Thyroid gland (tissue), 4 donors: ENCODE data around the gene EML1. TPM values are rescaled to one million over a fixed set of nuclear protein-coding genes. Genes with fewer than 3 reads are reported as not detected.

Source experiments
- DNase-seq, 2 donors: peaks; one replicate each; pipeline ENCODE4 v3.0.0-alpha.2; 2019
- H3K27ac ChIP-seq, 3 donors: fragments of 200-600 bp; sonication (generic); 1 replicate in 2 of 3; 2 replicates in 1 of 3; pipeline ENCODE4 v1.5.1; 2016 to 2019; ENCODE audit warnings: mild to moderate bottlenecking in 1 of 3, moderate library complexity in 1 of 3
- H3K27me3 ChIP-seq: fragments of 200-600 bp; sonication (generic); one replicate; pipeline ENCODE4 v1.5.1; 2019
- H3K36me3 ChIP-seq, 2 donors: fragments of 200-600 bp; sonication (generic); one replicate each; pipeline ENCODE4 v1.5.1; 2016 to 2019
- H3K4me1 ChIP-seq, 2 donors: fragments of 200-600 bp; sonication (generic); one replicate each; pipeline ENCODE4 v1.5.1; 2017 to 2019
- H3K4me3 ChIP-seq, 3 donors: fragments of 200-600 bp; sonication (generic); replicated peaks in 1 of 3; 1 replicate in 2 of 3; 2 replicates in 1 of 3; pipeline ENCODE4 v1.5.1; 2016; ENCODE audit warnings: mild to moderate bottlenecking in 1 of 3
- H3K9me3 ChIP-seq: fragments of 200-600 bp; sonication (generic); one replicate; pipeline ENCODE4 v1.5.1; 2017
- CTCF ChIP-seq, 6 experiments: fragments of 200-600 bp in 3 of 6; fragments of 450-650 bp in 3 of 6; sonication (generic) in 3 of 6; IDR thresholded peaks; one replicate each; pipeline ENCODE4 v1.5.1; 2016 to 2019; ENCODE audit warnings: antibody characterized with exemption in 6 of 6, mild to moderate bottlenecking in 2 of 6, inconsistent platforms in 1 of 6, moderate library complexity in 1 of 6
- POLR2A ChIP-seq, 2 donors: fragments of 450-650 bp; IDR thresholded peaks; one replicate each; pipeline ENCODE4 v1.6.1; 2017; ENCODE audit warnings: antibody characterized with exemption in 2 of 2, mild to moderate bottlenecking in 2 of 2, moderate library complexity in 1 of 2
- WGBS, 2 donors: methylation state at CpG; one replicate each; pipeline ENCODE4 v1.1.5; 2017; 5-methylcytosine and 5-hydroxymethylcytosine counted together
- intact Hi-C: fragments of 100-400 bp; cut with DNase I; formaldehyde crosslinking; loops from one replicate; pipeline ENCODE4 v1.15.1; 2023
- total RNA-seq, 4 donors: library from RNA; depleted of rRNA; stranded (reverse); fragments of >200 nt; gene quantifications; one replicate each; pipeline ENCODE4 v1.2.3, GENCODE V29; 2016

Gene EML1
- total RNA-seq, 4 donors from 2014 or later: 24.2 to 58.7 (median 37.9) TPM

GRCh38 chr14:99879401-99880295 lies 86.4 kb downstream of the EML1 start:
- WGBS, 2 donors: 79 to 81% methylated on average over 5 of the region's 5 CpGs
- no peaks in the 10 kb centered on the region for H3K27me3 ChIP-seq
- H3K9me3 ChIP-seq: no peaks in the 10 kb centered on the region
- H3K4me3 ChIP-seq: no peak overlapping the region
- no peak overlapping the region for H3K27ac ChIP-seq
- TF ChIP-seq CTCF (IDR thresholded peaks at IDR 0.05) (no peak), POLR2A (IDR thresholded peaks at IDR 0.05) (no peak)
- H3K36me3 ChIP-seq: no peaks in the 10 kb centered on the region
- H3K4me1 ChIP-seq: peaks cover 0 to 8% of the 10 kb centered on the region in 2 donors
- no peak for DNase-seq
- intact Hi-C loops: loop anchor here (10.0 kb wide), 1 partner anchor 85 kb away; the partner anchor contains the start of gene EML1

- no peak overlapping the region for H3K4me3 ChIP-seq
- 91 to 92% methylated on average over 13 of the region's 13 CpGs for WGBS, 2 donors
- H3K27me3 ChIP-seq: no peaks in the 10 kb centered on the region
- no peaks in the 10 kb centered on the region for H3K36me3 ChIP-seq
- no peak for TF ChIP-seq POLR2A (IDR thresholded peaks at IDR 0.05)
- TF ChIP-seq CTCF (IDR thresholded peaks at IDR 0.05): no peak
- H3K4me1 ChIP-seq: peaks cover 0 to 8% of the 10 kb centered on the region in 2 donors
- no peak for DNase-seq
- no peak overlapping the region for H3K27ac ChIP-seq
- intact Hi-C loops: loop anchor here (10.0 kb wide), 1 partner anchor 86 kb away; the partner anchor contains the start of gene EML1
- no peaks in the 10 kb centered on the region for H3K9me3 ChIP-seq
Measured at GRCh38 chr14:99880651-99881420, 87.6 kb downstream of the EML1 start.

- Histone ChIP-seq H3K36me3 (no peaks in the 10 kb centered on the region), H3K9me3 (no peaks in the 10 kb centered on the region), H3K27me3 (no peaks in the 10 kb centered on the region), H3K4me3 (no peak overlapping the region), H3K4me1 (peaks cover 0 to under 1% of the 10 kb centered on the region in 2 donors), H3K27ac (no peak overlapping the region)
- no peak for TF ChIP-seq POLR2A (IDR thresholded peaks at IDR 0.05)
- no peak for TF ChIP-seq CTCF (IDR thresholded peaks at IDR 0.05)
- 89 to 91% methylated on average over 9 of the region's 9 CpGs for WGBS, 2 donors
- DNase-seq: no peak
- intact Hi-C loops: loop anchor here (2.0 to 10.0 kb wide), 3 partner anchors 89 to 201 kb away; partner anchors contain the start of gene EML1
Measured at GRCh38 chr14:99883866-99884650, 90.8 kb downstream of the EML1 start.

- intact Hi-C loops: loop anchor here (2.0 to 10.0 kb wide), 3 partner anchors 90 to 202 kb away; partner anchors contain the start of gene EML1
- 56 to 58% methylated on average over 7 of the region's 7 CpGs for WGBS, 2 donors
- no peak overlapping the region for H3K27ac ChIP-seq
- H3K4me3 ChIP-seq: no peak overlapping the region
- TF ChIP-seq CTCF (IDR thresholded peaks at IDR 0.05) (peak; percentile 70 to 93 (median 75)), POLR2A (IDR thresholded peaks at IDR 0.05) (no peak)
- H3K4me1 ChIP-seq: no peaks in the 10 kb centered on the region
- DNase-seq: peak in 1 of 2 donors; percentile 31
- no peaks in the 10 kb centered on the region for H3K9me3 ChIP-seq
- no peaks in the 10 kb centered on the region for H3K27me3 ChIP-seq
- H3K36me3 ChIP-seq: no peaks in the 10 kb centered on the region
Measured at GRCh38 chr14:99884834-99885648, 91.8 kb downstream of the EML1 start.
